ENCODE measurements around the gene SAMHD1. TPM values are rescaled to one million over a fixed set of nuclear protein-coding genes. Genes with fewer than 3 reads are reported as not detected.

The SAMHD1 gene
- total RNA-seq, 2 experiments from 2014 or later = 10.6 to 20.8 TPM

- TF ChIP-seq CTCF (conservative IDR thresholded peaks at IDR 0.05; ENCODE audit: low read length) (no peak), EZH2phosphoT487 (IDR thresholded peaks at IDR 0.05; ENCODE audit: borderline replicate concordance, low read depth, low read length) (no peak)
Measured at GRCh38 chr20:36872852-36873251, 78.7 kb downstream of the SAMHD1 start.

GRCh38 chr20:36871640-36872570, 79.6 kb downstream of the SAMHD1 start:
- no peak for DNase-seq (ENCODE audit: low spot score)
- Histone ChIP-seq H2AFZ (ENCODE audit: low read length) (no peak overlapping the region), H4K20me1 (ENCODE audit: insufficient read depth, low read length) (no peaks in the 10 kb centered on the region), H3K4me3 (ENCODE audit: low read depth, low read length, poor library complexity, severe bottlenecking) (no peak overlapping the region), H3K36me3 (ENCODE audit: insufficient read depth, low read length) (no peaks in the 10 kb centered on the region), H3K4me1 (ENCODE audit: insufficient read depth, low read length, poor library complexity, severe bottlenecking) (peaks cover 5% of the 10 kb centered on the region), H3K79me2 (ENCODE audit: insufficient read depth, low read depth, low read length) (no peaks in the 10 kb centered on the region), H3K27ac (ENCODE audit: low read depth, low read length, poor library complexity, severe bottlenecking) (no peak overlapping the region), H3K9me3 (ENCODE audit: low read length) (no peaks in the 10 kb centered on the region), H3K9me2 (ENCODE audit: insufficient read depth, low read length) (no peaks in the 10 kb centered on the region), H3K4me2 (ENCODE audit: low read length) (no peak overlapping the region)
- CTCF ChIA-PET (ENCODE audit: unreplicated experiment) = no interaction called here
- TF ChIP-seq CTCF (conservative IDR thresholded peaks at IDR 0.05; ENCODE audit: low read length) = no peak
- TF ChIP-seq EZH2phosphoT487 (IDR thresholded peaks at IDR 0.05; ENCODE audit: borderline replicate concordance, low read depth, low read length) = no peak
- BruUV-seq (replicated peaks) = no TSS peak
- POLR2A ChIA-PET = interaction anchor here (0.6 kb wide), 2 partner anchors 81 to 96 kb away, joined by 3 read pairs; no protein-coding TSS in a partner anchor
- intact Hi-C loops (cut with micrococcal nuclease; ENCODE audit: unreplicated experiment) = no loop called here

More at GRCh38 chr20:36872852-36873251, 78.7 kb downstream of the SAMHD1 start:
- H3K36me3 ChIP-seq (ENCODE audit: insufficient read depth, low read length) = no peaks in the 10 kb centered on the region
- H3K4me1 ChIP-seq (ENCODE audit: insufficient read depth, low read length, poor library complexity, severe bottlenecking) = no peaks in the 10 kb centered on the region
- H3K79me2 ChIP-seq (ENCODE audit: insufficient read depth, low read depth, low read length) = no peaks in the 10 kb centered on the region
- no peaks in the 10 kb centered on the region for H3K9me2 ChIP-seq (ENCODE audit: insufficient read depth, low read length)
- BruUV-seq (replicated peaks) = no TSS peak
- H4K20me1 ChIP-seq (ENCODE audit: insufficient read depth, low read length) = no peaks in the 10 kb centered on the region
- no peaks in the 10 kb centered on the region for H3K9me3 ChIP-seq (ENCODE audit: low read length)
- no peak overlapping the region for H2AFZ ChIP-seq (ENCODE audit: low read length)
- intact Hi-C loops (cut with micrococcal nuclease; ENCODE audit: unreplicated experiment) = no loop called here
- no peak for DNase-seq (ENCODE audit: low spot score)
- no peak overlapping the region for H3K4me3 ChIP-seq (ENCODE audit: low read depth, low read length, poor library complexity, severe bottlenecking)
- no peak overlapping the region for H3K27ac ChIP-seq (ENCODE audit: low read depth, low read length, poor library complexity, severe bottlenecking)
- ChIA-PET POLR2A (no interaction called here), CTCF (ENCODE audit: unreplicated experiment) (no interaction called here)
- no peak overlapping the region for H3K4me2 ChIP-seq (ENCODE audit: low read length)
